ENCODE measurements around the gene CDK5R1.

The CDK5R1 gene

GRCh38 chr17:32508926-32509325 is 22.1 kb downstream of the CDK5R1 start:
- Histone ChIP-seq H3K9me3 (ENCODE audit: severe bottlenecking) (no peaks in the 10 kb centered on the region), H3K36me3 (no peaks in the 10 kb centered on the region), H3K27ac (no peak overlapping the region), H3K4me3 (ENCODE audit: low read depth, low read length) (no peak overlapping the region), H3K27me3 (ENCODE audit: insufficient read depth, low read depth, severe bottlenecking) (no peaks in the 10 kb centered on the region)
- no peak for DNase-seq
- no peak for TF ChIP-seq CTCF (IDR thresholded peaks at IDR 0.05; ENCODE audit: low read depth, low read length)

- DNase-seq, result no peak
- Histone ChIP-seq H3K4me3 (ENCODE audit: low read depth, low read length) (no peak overlapping the region), H3K27ac (no peak overlapping the region), H3K27me3 (ENCODE audit: insufficient read depth, low read depth, severe bottlenecking) (no peaks in the 10 kb centered on the region), H3K36me3 (no peaks in the 10 kb centered on the region), H3K9me3 (ENCODE audit: severe bottlenecking) (no peaks in the 10 kb centered on the region)
- TF ChIP-seq CTCF (IDR thresholded peaks at IDR 0.05; ENCODE audit: low read depth, low read length), result no peak
Measured at GRCh38 chr17:32510466-32510865, 23.7 kb downstream of the CDK5R1 start.

GRCh38 chr17:32512328-32512727 is 25.5 kb downstream of the CDK5R1 start:
- Histone ChIP-seq H3K9me3 (ENCODE audit: severe bottlenecking) (no peaks in the 10 kb centered on the region), H3K4me3 (ENCODE audit: low read depth, low read length) (no peak overlapping the region), H3K27me3 (ENCODE audit: insufficient read depth, low read depth, severe bottlenecking) (no peaks in the 10 kb centered on the region), H3K27ac (no peak overlapping the region), H3K36me3 (no peaks in the 10 kb centered on the region)
- TF ChIP-seq CTCF (IDR thresholded peaks at IDR 0.05; ENCODE audit: low read depth, low read length), result no peak
- no peak for DNase-seq

GRCh38 chr17:32513579-32513978 is 26.8 kb downstream of the CDK5R1 start:
- TF ChIP-seq CTCF (IDR thresholded peaks at IDR 0.05; ENCODE audit: low read depth, low read length), result no peak
- Histone ChIP-seq H3K27ac (no peak overlapping the region), H3K36me3 (no peaks in the 10 kb centered on the region)

GRCh38 chr17:32514606-32515005 is 27.8 kb downstream of the CDK5R1 start:
- no peak for TF ChIP-seq CTCF (IDR thresholded peaks at IDR 0.05; ENCODE audit: low read depth, low read length)
- H3K36me3 ChIP-seq, result no peaks in the 10 kb centered on the region
- H3K27ac ChIP-seq, result no peak overlapping the region
- H3K9me3 ChIP-seq (ENCODE audit: severe bottlenecking), result no peaks in the 10 kb centered on the region
- H3K4me3 ChIP-seq (ENCODE audit: low read depth, low read length), result no peak overlapping the region
- no peaks in the 10 kb centered on the region for H3K27me3 ChIP-seq (ENCODE audit: insufficient read depth, low read depth, severe bottlenecking)
- no peak for DNase-seq

More at GRCh38 chr17:32513579-32513978, 26.8 kb downstream of the CDK5R1 start:
- Histone ChIP-seq H3K4me3 (ENCODE audit: low read depth, low read length) (no peak overlapping the region), H3K27me3 (ENCODE audit: insufficient read depth, low read depth, severe bottlenecking) (no peaks in the 10 kb centered on the region), H3K9me3 (ENCODE audit: severe bottlenecking) (no peaks in the 10 kb centered on the region)
- no peak for DNase-seq

- no peaks in the 10 kb centered on the region for H3K27me3 ChIP-seq (ENCODE audit: insufficient read depth, low read depth, severe bottlenecking)
- H3K9me3 ChIP-seq (ENCODE audit: severe bottlenecking), result no peaks in the 10 kb centered on the region
- H3K4me3 ChIP-seq (ENCODE audit: low read depth, low read length), result no peak overlapping the region
- DNase-seq, result no peak
- no peaks in the 10 kb centered on the region for H3K36me3 ChIP-seq
- TF ChIP-seq CTCF (IDR thresholded peaks at IDR 0.05; ENCODE audit: low read depth, low read length), result no peak
- H3K27ac ChIP-seq, result no peak overlapping the region; the same call in 1 of the 2 replicates
Measured at GRCh38 chr17:32515677-32516383, 29.0 kb downstream of the CDK5R1 start.

Data from WERI-Rb-1 (cell line).